ENCODE results near the gene MOB4.
A peak's percentile ranks its signal among the peaks of the same experiment; 100 is the strongest.
"Not testable (repeated sequence)": the region's sequence is repeated elsewhere in the genome, so short reads cannot be mapped to it uniquely, and the experiment has no call there.

MOB4 gene
- 6.3 to 21.2 (median 14.9) reads per million in 18 experiments for total RNA-seq

- DNase-seq = peak; percentile 97
These were observed at the start of gene MOB4 for GRCh38 chr2:197515739-197516392. MOB4 (plus strand) TSS chr2:197516066; CDS start chr2:197516087, 21 bp downstream.

GRCh38 chr2:197472166-197472565 is 43.7 kb upstream of the MOB4 start:
- no peak for DNase-seq

DNA sequence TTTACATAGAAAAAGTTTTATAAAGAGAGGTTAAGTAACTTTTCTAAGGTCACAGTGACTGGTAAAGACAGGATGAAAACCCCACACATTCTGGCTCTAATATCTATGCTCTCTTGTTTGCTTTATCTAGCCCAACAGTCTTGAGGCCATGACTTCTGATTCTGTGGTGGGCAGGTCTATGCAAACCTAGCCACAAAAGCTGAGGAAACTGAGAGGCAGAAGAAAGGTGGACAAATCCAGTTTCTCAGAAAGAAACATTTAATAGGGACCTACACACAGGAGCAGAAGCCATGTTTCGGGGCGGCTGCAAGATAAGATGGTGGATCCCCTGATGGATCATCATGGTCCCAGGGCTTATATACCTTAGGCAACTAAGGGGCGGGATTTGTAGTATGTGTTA is 38.1 kb upstream of the MOB4 start:
- DNase-seq = no peak

GRCh38 chr2:197480165-197481036 is 35.5 kb upstream of the MOB4 start:
- DNase-seq = no peak

DNA sequence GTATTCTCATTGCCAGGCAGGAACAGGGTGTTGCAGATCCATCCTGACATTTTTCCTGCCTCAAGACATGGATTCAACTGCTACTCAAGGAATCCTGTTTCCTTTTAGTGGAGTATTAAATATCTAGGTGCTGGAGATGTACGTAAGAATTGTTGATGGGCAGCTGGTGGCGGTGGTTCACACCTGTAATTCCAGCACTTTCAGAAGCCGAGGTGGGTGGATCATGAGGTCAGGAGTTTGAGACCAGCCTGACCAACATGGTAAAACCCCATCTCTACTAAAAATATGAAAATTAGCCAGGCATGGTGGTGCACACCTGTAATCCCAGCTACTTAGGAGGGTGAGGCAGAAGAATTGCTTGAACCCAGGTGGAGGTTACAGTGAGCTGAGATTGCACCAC is 31.6 kb upstream of the MOB4 start:
- not testable (repeated sequence) for DNase-seq

GRCh38 chr2:197486175-197486574 is 29.7 kb upstream of the MOB4 start:
- DNase-seq = no peak

GRCh38 chr2:197487385-197487784 is 28.5 kb upstream of the MOB4 start:
- DNase-seq = no peak

- DNase-seq = no peak
These were observed 20.3 kb upstream of the MOB4 start for GRCh38 chr2:197495433-197496134.

DNA sequence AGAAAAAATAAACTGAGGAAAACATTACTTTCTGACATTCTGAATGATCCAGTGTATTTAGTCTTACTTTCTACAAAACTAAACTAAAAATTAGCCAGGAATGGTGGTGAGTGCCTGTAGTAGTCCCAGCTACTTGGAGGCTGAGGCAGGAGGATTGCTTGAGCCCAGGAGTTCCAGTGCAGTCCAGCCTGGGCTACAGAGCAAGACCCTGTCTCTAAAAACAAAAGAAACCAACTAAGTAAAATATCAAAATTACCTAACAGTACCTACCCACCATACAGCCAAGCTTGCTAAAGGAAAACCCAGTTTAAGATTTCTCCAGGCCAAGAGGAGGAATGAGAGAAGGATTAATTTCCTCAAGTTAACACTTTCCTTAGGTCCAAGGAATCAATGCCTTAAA is 19.2 kb upstream of the MOB4 start:
- DNase-seq = no peak

DNA sequence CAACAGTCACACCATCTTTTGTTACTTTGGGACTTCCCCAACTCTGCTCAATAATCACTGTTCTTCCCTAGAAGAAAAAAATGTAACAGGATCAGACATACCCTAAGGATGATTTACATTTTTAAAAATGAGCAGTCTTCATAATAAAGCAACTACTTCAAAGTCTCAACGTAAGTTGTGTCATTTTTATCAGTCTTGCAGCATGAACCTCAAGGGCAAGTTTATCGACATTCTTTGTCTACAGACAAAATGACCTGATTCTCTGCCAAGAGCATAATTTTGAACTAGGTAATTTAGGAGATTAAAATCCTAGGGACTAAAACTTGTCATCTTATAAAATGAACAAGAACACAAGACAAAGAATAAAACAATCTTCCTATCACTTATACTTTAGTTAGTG is 18.5 kb upstream of the MOB4 start:
- DNase-seq = no peak

DNA sequence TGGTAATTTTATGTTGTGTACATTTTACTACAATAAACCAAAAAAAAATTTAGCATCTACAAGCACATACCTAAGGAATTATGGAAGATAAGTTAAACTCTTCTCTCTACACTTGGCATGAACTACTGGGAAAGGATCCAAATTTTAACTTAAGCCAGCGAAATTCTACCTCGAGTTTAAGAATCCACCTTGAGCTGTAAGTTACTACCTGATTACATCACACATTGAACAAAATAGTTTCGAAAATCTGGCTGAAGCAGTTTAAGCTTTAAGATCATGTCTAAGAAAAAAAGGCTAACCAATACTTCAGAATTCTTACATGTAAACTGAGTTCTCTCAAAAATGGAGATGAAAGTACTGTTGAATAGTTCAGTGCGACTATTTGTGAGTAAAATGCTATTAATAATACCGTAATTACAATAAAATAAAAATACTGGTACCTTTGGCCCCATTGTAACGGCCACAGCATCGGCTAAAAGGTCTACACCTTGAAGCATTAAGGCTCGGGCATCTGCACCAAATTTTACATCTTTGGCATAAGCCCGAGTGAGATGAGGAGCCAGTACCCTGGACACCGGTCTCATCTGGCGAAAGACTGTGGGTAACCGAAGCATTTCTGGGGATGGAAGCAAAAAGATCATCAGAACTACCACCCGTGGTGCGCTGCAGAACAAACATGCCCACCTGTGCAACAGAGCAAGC is 17.5 kb upstream of the MOB4 start:
- DNase-seq = no peak

- peak; percentile 44 to 77 for DNase-seq
These were observed 16.8 kb upstream of the MOB4 start for GRCh38 chr2:197498937-197499593.

- peak; percentile 100 for DNase-seq
These were observed 16.0 kb upstream of the MOB4 start, which contains the start of the genes HSPD1 and HSPE1 for GRCh38 chr2:197499594-197500502. HSPD1 (minus strand) TSS chr2:197499840; CDS start chr2:197498848, 992 bp downstream. HSPE1 (plus strand) TSS chr2:197500379; CDS start chr2:197500437, 58 bp downstream.

- DNase-seq = no peak
These were observed 15.2 kb upstream of the MOB4 start for GRCh38 chr2:197500503-197501131.

- DNase-seq = no peak
These were observed 13.7 kb upstream of the MOB4 start for GRCh38 chr2:197502201-197502600.

DNA sequence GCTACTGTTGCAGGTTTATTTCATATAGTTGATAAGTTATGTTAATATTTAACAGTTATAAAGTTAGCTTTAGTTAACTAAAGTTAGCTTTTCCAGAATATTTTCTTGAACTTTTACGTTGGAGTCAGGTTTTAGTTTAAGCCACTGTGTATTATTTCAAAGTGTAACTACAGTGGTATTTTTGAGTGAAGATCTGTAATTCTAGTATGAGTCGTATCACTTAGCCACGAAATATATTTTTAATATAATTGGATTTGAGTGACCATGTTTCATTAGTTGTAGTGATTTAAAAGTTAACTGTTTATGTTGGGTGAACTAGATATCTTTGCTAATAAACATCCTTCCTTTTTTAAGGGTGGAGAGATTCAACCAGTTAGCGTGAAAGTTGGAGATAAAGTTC is 13.2 kb upstream of the MOB4 start:
- no peak for DNase-seq

DNA sequence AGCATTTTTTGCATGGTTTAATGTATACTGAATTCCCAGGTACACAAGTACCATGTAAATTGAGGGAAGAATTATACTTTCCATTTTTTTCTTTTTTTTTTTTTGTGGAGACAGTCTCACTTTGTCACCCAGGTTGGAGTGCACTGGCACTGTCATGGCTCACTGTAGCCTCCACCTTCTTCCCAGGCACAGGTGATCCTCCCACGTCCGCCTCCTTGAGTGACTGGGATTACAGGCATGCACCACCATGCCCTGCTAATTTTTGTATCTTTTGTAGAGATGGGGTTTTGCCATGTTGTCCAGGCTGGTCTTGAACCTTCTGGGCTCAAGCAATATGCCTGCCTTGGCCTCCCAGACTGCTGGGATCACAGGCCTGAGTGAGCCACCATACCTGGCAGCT is 11.9 kb upstream of the MOB4 start:
- DNase-seq = no peak

DNA sequence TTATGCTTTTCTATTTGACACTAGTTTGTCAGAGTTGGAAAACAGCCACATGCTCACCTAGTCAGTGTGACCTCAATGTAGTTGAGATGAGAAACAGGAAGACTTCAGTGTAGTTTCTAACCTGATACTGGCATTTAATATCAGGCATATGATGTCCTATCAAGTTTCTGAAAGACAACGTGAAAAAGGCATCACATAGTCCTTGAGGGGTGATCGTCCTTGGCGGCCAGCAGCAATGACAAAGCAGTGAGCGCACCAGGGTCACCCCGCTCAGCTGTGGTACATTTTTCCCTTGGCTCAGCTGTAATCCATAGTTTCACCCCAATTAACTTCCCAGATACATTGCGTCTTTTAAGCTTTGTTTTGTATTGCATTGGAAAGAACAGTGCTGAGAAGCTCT is 11.4 kb upstream of the MOB4 start:
- DNase-seq = no peak

DNA sequence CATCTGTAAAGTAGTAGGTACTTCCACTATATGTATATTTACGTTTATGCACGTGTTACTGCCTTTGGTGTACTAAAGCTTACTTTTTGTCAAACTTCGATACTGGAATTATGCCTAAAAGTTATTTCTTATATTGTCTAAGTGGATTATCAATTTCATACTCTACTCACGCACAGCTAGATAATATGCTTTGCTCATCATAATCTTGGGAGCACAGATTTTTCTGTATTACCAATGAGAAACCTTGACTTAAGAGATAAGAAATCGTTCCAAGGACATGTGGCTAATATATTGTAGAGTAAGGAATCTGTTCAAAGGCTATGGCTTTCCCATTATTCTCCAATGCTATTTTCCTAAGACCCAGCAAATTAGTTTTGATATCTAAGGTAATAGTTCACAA is 9.2 kb upstream of the MOB4 start:
- no peak for DNase-seq

GRCh38 chr2:197513915-197514314 is 2.0 kb upstream of the MOB4 start:
- DNase-seq = no peak

All from inflammatory macrophage (primary cell).